Measurements from ENCODE around the gene DSP. TPM values are rescaled to one million over a fixed set of nuclear protein-coding genes. Genes with fewer than 3 reads are reported as not detected.
A peak's percentile ranks its signal among the peaks of the same experiment; 100 is the strongest.

The DSP gene
- total and polyA plus RNA-seq, 2 experiments from 2014 or later, result 76.4 to 108 TPM

DNA sequence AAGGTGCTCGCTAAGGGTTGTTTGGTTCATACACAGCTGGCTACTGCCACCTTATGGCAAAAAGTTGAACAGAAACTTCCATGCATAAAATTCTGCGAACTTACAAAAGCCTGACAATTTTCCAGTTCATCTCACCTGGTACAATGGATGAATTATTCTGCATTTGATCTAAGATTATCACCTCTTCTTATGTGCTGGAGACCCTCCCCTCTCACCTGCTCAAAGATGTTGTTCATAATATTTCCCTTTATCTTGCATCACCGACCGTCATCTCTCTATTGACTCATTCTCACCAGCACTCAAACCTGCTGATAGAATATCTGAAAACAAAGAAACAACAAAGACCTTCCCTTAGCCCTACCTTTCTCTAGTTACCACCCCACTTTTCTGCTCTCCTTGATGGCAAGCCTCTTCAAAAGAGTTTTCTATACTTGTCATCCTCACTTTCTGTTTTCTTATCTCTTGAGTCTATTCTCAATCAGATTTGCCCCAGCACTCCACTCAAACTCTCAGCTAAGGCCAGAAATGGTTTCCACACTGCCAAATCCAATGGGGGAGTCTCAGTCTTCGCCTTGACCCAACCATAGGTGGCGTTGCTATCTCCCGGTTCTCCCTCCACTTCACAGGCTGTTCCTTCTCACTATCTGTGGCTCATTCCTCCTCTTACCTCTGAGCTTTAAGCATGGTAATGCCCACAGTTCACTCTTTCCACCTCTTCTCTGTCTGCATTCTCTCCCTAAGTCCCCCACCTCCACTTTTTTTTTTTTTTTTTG is 74.3 kb downstream of the DSP start:
- Histone ChIP-seq H3K36me3 (ENCODE audit: low read depth) (0 out of 2 replicates have a peak, but pooled peaks cover 2% of the 10 kb centered on the region), H3K27ac (no peak overlapping the region), H3K9me3 (ENCODE audit: low read depth) (no peaks in the 10 kb centered on the region), H3K4me2 (ENCODE audit: unreplicated experiment) (peak overlapping the region; percentile 50), H3K9me2 (ENCODE audit: insufficient read depth) (no peaks in the 10 kb centered on the region), H3K27me3 (replicated peaks; ENCODE audit: insufficient read depth) (no peaks in the 10 kb centered on the region), H3F3A (ENCODE audit: insufficient read depth) (peaks cover 18% of the 10 kb centered on the region), H3K79me2 (ENCODE audit: insufficient read depth) (no peaks in the 10 kb centered on the region), H3K9ac (peak overlapping the region; percentile 23; the same call in 1 of the 2 replicates), H4K20me1 (ENCODE audit: insufficient read depth) (no peaks in the 10 kb centered on the region), H3K4me3 (peak overlapping the region; percentile 56), H3K4me1 (ENCODE audit: insufficient read depth) (peaks cover 19% of the 10 kb centered on the region), H2AFZ (no peak overlapping the region)
- TF ChIP-seq EZH2 (IDR thresholded peaks at IDR 0.05; ENCODE audit: insufficient read depth, poor library complexity, severe bottlenecking) (no peak), EZH2phosphoT487 (IDR thresholded peaks at IDR 0.05; ENCODE audit: insufficient read depth, low read depth) (no peak)
- 26 to 28% methylated on average over 7 of the region's 7 CpGs for WGBS, 2 experiments (ENCODE audit: low coverage in 1 of 2, low lambda C conversion rate in 2 of 2, missing lambda C conversion rate in 2 of 2)
- peak; percentile 75 for DNase-seq
- in situ Hi-C loops (cut with MboI), result loop anchor here (10.0 to 25.0 kb wide), 2 partner anchors 341 to 928 kb away; no protein-coding TSS in a partner anchor

DNA sequence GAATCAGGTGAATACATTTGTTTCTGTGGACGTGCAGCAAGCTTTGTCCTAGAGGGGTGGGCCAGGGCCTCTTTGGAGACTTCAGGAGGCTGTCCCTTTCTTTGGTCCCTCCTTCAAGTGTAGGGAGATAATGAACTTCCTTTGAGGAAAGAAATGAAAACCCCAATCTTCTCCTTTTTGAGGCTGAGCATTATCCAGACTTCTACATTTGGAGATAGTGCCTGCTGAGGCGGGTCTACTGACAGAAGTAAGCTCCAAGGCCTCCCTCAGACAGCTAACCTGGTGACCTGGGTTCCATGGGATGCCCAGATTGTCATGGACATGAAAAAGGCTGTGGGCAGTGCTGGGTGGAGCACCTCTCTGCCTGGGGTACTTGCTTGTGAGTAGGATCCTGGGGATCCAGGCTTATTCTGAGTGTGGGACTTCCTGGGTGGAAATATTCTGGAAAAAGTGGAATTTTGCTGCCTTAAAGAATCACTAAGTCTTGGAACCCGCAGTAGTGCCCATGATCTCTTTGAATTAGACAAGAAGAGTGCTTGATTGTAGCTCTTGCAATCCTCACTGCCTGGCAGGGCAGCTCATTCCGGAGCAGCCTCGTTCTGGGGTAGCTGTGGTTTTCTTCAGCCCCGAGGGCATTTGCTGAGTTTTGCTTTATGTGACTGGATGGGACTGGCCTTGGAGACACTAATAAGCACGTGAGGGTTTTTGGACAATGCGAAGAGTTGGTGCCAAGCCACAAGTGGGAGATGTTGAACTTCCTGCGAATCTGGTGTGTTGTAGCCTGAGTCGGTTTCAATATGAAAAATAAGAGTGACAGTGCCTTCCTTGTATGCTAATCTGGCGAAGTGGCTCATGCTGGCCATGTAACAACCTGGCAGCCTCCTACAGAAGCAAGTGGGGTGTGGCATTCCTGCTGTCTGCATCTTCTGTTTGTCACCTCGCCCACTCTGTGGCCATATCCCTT is 76.6 kb downstream of the DSP start:
- Histone ChIP-seq H3K9me3 (ENCODE audit: low read depth) (no peaks in the 10 kb centered on the region), H3F3A (ENCODE audit: insufficient read depth) (peaks cover 18% of the 10 kb centered on the region), H3K4me1 (ENCODE audit: insufficient read depth) (peaks cover 19% of the 10 kb centered on the region), H4K20me1 (ENCODE audit: insufficient read depth) (no peaks in the 10 kb centered on the region), H2AFZ (peak overlapping the region; percentile 54), H3K9me2 (ENCODE audit: insufficient read depth) (no peaks in the 10 kb centered on the region), H3K79me2 (ENCODE audit: insufficient read depth) (no peaks in the 10 kb centered on the region), H3K27ac (peak overlapping the region; percentile 31), H3K9ac (peak overlapping the region; percentile 56), H3K27me3 (replicated peaks; ENCODE audit: insufficient read depth) (no peaks in the 10 kb centered on the region), H3K36me3 (ENCODE audit: low read depth) (no peaks in the 10 kb centered on the region), H3K4me2 (ENCODE audit: unreplicated experiment) (peak overlapping the region; percentile 53), H3K4me3 (peak overlapping the region; percentile 36)
- in situ Hi-C loops (cut with MboI), result loop anchor here (10.0 to 25.0 kb wide), 2 partner anchors 343 to 931 kb away; no protein-coding TSS in a partner anchor
- peak; percentile 94 for DNase-seq
- 28 to 31% methylated on average over 12 of the region's 12 CpGs for WGBS, 2 experiments (ENCODE audit: low coverage in 1 of 2, low lambda C conversion rate in 2 of 2, missing lambda C conversion rate in 2 of 2)
- TF ChIP-seq EZH2phosphoT487 (IDR thresholded peaks at IDR 0.05; ENCODE audit: insufficient read depth, low read depth), result no peak
- TF ChIP-seq EZH2 (IDR thresholded peaks at IDR 0.05; ENCODE audit: insufficient read depth, poor library complexity, severe bottlenecking), result no peak

DNA sequence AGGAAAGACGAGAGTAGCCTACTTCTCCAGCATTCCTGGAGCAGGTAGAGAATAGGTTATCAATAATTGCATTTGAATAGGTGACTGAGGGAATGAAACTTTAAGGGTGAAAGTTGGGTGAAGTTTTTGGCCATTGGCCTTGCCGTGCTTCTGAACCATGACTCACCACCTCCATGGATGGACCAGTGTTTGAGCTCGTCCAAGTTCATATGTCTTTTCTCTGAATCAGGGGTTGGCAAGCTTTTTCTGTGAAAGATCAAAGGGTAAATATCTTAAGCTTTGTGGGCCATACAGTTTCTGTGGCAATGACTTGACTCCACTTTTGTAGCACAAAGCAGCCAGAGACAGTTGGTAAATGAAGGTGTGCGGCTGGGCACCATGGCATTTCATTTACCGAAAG is 80.3 kb downstream of the DSP start:
- Histone ChIP-seq H3K4me3 (no peak overlapping the region), H3K79me2 (ENCODE audit: insufficient read depth) (no peaks in the 10 kb centered on the region), H3K36me3 (ENCODE audit: low read depth) (no peaks in the 10 kb centered on the region), H3K9me2 (ENCODE audit: insufficient read depth) (no peaks in the 10 kb centered on the region), H3K27me3 (replicated peaks; ENCODE audit: insufficient read depth) (no peaks in the 10 kb centered on the region), H3K4me1 (ENCODE audit: insufficient read depth) (peaks cover 11% of the 10 kb centered on the region), H3K27ac (no peak overlapping the region), H3F3A (ENCODE audit: insufficient read depth) (peaks cover 18% of the 10 kb centered on the region), H2AFZ (no peak overlapping the region), H3K9me3 (ENCODE audit: low read depth) (no peaks in the 10 kb centered on the region), H3K9ac (no peak overlapping the region), H4K20me1 (ENCODE audit: insufficient read depth) (no peaks in the 10 kb centered on the region), H3K4me2 (ENCODE audit: unreplicated experiment) (no peak overlapping the region)
- 90 to 91% methylated on average over 5 of the region's 5 CpGs for WGBS, 2 experiments (ENCODE audit: low coverage in 1 of 2, low lambda C conversion rate in 2 of 2, missing lambda C conversion rate in 2 of 2)
- in situ Hi-C loops (cut with MboI), result loop anchor here (25.0 kb wide), 1 partner anchor 934 kb away; no protein-coding TSS in a partner anchor
- DNase-seq, result peak; percentile 56
- no peak for TF ChIP-seq EZH2phosphoT487 (IDR thresholded peaks at IDR 0.05; ENCODE audit: insufficient read depth, low read depth)
- no peak for TF ChIP-seq EZH2 (IDR thresholded peaks at IDR 0.05; ENCODE audit: insufficient read depth, poor library complexity, severe bottlenecking)
